ENCODE measurements around the gene MCMBP.
"Not testable (repeated sequence)": the region's sequence is repeated elsewhere in the genome, so short reads cannot be mapped to it uniquely, and the experiment has no call there.

Gene MCMBP

DNA sequence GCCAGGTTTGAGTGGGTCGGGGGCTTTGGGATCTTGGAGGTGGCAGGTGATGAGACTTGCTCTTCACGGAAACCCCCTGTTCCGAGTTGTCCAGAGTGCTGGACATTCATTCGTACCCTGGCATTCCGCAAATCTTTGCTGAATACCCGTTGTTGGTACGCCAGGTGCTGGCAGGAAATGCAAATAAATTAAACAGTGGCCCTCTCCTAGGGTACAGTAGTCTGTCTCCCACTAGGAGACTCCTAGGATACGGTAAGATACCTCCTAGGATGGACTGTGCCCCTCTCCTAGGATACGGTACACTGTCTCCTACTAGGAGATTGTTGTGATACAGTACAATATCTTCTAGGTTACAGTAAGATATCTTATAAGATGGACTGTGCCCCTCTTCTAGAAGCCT is 20.4 kb upstream of the MCMBP start:
- in situ Hi-C loops (cut with HindIII; ENCODE audit: low pct_unique_long_range_greater_than_20kb, low sequenced_read_pairs) = no loop called here
- DNase-seq (ENCODE audit: low read depth in 1 of 2, low spot score in 1 of 2) = no peak

DNA sequence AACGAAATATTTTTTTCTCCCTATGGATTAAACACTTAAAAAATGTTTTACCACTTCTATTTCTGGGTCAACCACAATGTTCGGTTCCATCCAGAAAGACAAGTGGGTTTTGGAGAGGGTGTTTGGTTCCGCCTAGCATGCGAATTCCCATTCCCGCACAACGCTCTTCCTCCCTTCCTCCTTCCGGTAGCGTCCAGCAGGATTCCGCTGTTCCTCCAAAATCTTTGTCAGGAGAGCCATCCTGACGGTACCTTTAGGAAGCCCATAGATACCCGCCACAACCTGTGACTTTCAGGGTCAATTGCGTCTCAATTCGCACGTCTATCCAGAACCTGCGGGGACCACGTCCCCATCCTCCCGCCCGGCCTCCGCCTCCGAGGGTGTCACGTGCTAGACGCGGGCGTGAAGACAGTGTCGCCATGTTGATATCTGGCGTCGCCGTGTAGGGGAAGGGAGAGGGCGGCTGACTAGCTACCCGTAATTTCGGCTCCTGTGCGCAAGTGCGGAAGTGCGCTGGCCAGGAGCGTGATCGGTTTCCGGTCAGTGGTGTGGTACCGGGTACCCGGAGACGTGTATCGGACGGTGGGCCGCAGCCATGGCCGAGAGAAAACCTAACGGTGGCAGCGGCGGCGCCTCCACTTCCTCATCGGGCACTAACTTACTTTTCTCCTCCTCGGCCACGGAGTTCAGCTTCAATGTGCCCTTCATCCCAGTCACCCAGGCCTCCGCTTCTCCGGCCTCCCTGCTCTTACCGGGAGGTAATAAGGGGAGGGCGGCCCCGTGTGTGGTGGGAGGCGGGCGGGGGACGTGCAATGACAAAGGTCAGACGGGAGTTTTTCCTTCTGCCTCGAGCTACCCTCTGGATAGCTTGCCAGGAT is 19.8 kb upstream of the MCMBP start, which contains the start of gene SEC23IP:
Gene SEC23IP (plus strand): TSS at position 543 of the 878 bp plus-strand sequence. CDS start 53 bp downstream, at position 596.
- TF ChIP-seq JUND (IDR thresholded peaks at IDR 0.05; ENCODE audit: low read depth) = no peak
- peak; percentile 70 to 94 for DNase-seq (ENCODE audit: low read depth in 1 of 2, low spot score in 1 of 2)
- in situ Hi-C loops (cut with HindIII; ENCODE audit: low pct_unique_long_range_greater_than_20kb, low sequenced_read_pairs) = no loop called here

More for the DNA sequence above, 20.4 kb upstream of the MCMBP start:
- no peak for TF ChIP-seq JUND (IDR thresholded peaks at IDR 0.05; ENCODE audit: low read depth)

DNA sequence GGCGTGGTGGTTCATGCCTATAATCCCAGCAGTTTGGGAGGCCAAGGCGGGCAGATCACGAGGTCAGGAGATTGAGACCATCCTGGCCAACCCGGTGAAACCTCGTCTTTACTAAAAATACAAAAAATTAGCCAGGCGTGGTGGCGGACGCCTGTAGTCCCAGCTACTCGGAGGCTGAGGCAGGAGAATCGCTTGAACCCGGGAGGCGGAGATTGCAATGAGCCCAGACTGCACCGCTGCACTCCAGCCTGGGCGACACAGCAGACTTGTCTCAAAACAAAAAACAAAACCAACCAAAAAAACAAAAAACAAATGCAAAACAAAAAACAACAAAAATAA is 19.2 kb upstream of the MCMBP start:
- in situ Hi-C loops (cut with HindIII; ENCODE audit: low pct_unique_long_range_greater_than_20kb, low sequenced_read_pairs); DNase-seq (ENCODE audit: low read depth in 1 of 2, low spot score in 1 of 2): not testable (repeated sequence)

- DNase-seq (ENCODE audit: low read depth in 1 of 2, low spot score in 1 of 2); in situ Hi-C loops (cut with HindIII; ENCODE audit: low pct_unique_long_range_greater_than_20kb, low sequenced_read_pairs): not testable (repeated sequence)
These were observed 17.7 kb upstream of the MCMBP start for GRCh38 chr10:119890307-119890706.

DNA sequence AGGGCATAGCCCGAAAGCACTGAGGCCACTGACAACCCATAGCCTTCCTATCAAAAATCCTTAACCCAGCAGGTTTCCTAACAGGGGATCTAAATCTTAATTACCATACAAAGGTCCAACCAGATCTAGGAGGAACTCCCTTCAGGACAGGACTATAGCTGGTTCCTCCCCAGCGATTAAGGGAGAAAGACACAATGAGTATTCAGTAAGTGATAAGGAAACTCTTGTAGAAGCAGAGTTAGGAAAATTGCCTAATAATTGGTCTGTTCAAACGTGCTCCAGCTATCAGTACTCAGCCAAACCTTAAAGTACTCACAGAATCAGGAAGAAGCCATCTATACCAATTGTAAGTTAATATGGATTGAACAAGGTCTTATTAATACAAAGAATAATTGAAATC is 16.6 kb upstream of the MCMBP start:
- DNase-seq (ENCODE audit: low read depth in 1 of 2, low spot score in 1 of 2); in situ Hi-C loops (cut with HindIII; ENCODE audit: low pct_unique_long_range_greater_than_20kb, low sequenced_read_pairs): not testable (repeated sequence)

DNA sequence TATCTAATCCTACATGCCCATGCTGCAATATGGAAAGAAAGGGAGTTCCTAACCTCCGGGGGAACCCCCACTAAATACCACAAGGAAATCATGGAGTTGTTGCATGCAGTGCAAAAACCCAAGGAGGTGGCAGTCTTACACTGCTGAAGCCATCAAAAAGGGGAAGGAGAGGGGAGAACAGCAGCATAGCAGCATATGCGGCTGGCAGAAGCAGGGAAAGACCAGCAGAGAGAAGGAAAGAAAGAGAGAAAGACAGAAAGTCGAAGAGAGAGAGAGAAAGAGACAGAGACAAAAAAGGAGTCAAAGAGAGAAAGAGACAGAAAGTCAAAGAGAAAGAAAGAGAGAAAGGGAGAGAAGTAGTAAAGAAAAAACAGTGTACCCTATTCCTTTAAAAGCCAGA is 16.1 kb upstream of the MCMBP start:
- in situ Hi-C loops (cut with HindIII; ENCODE audit: low pct_unique_long_range_greater_than_20kb, low sequenced_read_pairs); DNase-seq (ENCODE audit: low read depth in 1 of 2, low spot score in 1 of 2): not testable (repeated sequence)

GRCh38 chr10:119886070-119886469 is 13.4 kb upstream of the MCMBP start:
- DNase-seq (ENCODE audit: low read depth in 1 of 2, low spot score in 1 of 2); in situ Hi-C loops (cut with HindIII; ENCODE audit: low pct_unique_long_range_greater_than_20kb, low sequenced_read_pairs): not testable (repeated sequence)

- in situ Hi-C loops (cut with HindIII; ENCODE audit: low pct_unique_long_range_greater_than_20kb, low sequenced_read_pairs); DNase-seq (ENCODE audit: low read depth in 1 of 2, low spot score in 1 of 2): not testable (repeated sequence)
These were observed 11.4 kb upstream of the MCMBP start for GRCh38 chr10:119883901-119884611.

DNA sequence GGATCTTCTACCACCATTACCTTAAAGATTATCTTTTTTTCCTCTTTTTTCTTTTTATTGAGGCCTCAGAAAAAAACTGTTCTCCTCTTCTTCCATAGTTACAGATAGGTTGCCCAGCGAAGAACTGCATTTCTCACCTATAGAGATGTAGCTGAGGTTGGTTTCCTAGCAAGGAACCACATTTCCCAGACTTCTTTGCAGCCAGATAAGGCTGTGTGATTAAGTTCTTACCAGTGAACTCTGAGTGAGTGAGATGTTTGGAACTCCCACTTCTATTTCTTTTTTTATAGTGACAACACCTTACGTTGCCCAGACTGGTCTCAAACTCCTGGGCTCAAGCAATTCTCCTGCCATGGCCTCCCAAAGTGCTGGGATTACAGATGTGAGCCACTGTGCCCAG is 5.9 kb upstream of the MCMBP start:
- no peak for TF ChIP-seq JUND (IDR thresholded peaks at IDR 0.05; ENCODE audit: low read depth)
- in situ Hi-C loops (cut with HindIII; ENCODE audit: low pct_unique_long_range_greater_than_20kb, low sequenced_read_pairs) = no loop called here
- no peak for DNase-seq (ENCODE audit: low read depth in 1 of 2, low spot score in 1 of 2)

- no peak for TF ChIP-seq JUND (IDR thresholded peaks at IDR 0.05; ENCODE audit: low read depth)
- peak; percentile 39 to 86 for DNase-seq (ENCODE audit: low read depth in 1 of 2, low spot score in 1 of 2)
- in situ Hi-C loops (cut with HindIII; ENCODE audit: low pct_unique_long_range_greater_than_20kb, low sequenced_read_pairs) = no loop called here
These were observed 428 bp upstream of the MCMBP start for GRCh38 chr10:119872860-119873681.

DNA sequence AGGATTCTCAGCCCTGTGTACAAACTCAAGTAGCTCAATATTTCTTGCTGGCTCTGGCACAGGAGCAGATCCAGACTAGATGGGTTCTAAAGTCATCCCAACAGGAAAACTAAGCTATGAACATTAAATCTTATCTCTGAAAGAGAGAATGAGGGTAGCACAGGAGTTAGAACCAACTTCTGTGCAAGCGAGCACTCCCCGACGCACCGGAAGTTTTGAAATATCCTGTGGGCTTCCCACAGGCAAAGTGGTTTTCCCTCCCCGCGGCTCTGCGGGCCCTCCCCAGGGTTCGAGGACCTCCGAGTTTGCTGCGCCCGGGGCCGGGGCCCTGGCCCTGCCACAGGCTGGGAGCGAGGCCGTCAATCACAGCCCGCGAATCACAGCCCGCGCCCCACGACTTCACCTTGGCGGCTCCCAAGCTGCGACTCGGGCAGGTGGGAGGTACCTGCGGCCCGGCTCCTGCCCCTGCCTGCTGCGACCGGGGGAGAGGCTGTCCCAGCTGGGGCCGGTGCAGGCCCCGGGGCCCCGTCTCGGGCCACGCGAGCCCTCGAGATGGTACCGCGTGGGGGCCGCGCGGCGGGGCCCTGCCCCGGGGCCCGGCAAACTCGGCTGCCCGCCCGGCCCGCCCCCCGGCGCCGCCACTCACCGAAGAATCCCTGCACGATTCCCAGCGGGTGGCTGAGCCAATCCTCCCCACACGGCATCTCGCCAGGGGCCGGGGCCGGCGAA is 598 bp downstream of the MCMBP start:
- DNase-seq (ENCODE audit: low read depth in 1 of 2, low spot score in 1 of 2) = peak in 1 of 2 experiments; percentile 59
- in situ Hi-C loops (cut with HindIII; ENCODE audit: low pct_unique_long_range_greater_than_20kb, low sequenced_read_pairs) = no loop called here
- TF ChIP-seq JUND (IDR thresholded peaks at IDR 0.05; ENCODE audit: low read depth) = no peak

DNA sequence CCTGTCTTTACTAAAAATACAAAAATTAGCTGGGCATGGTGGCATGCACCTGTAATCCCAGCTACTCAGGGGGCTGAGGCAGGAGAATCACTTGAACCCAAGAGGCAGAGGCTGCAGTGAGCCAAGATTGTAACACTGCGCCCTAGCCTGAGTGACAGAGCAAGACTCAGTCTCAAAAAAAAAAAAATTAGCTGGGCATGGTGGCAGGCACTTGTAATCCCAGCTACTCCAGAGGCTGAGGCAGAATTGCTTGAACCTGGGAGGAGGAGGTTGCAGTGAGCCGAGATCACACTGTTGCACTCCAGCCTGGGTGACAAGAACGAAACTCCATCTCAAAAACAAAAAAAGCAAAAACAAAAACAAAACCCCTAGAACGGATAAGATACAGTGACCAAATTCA is 3.2 kb downstream of the MCMBP start:
- DNase-seq (ENCODE audit: low read depth in 1 of 2, low spot score in 1 of 2); in situ Hi-C loops (cut with HindIII; ENCODE audit: low pct_unique_long_range_greater_than_20kb, low sequenced_read_pairs): not testable (repeated sequence)
